Heart right ventricle (tissue), 16 donors: Measurements from ENCODE around the gene LCMT2. TPM values are rescaled to one million over a fixed set of nuclear protein-coding genes. Genes with fewer than 3 reads are reported as not detected.

Experiments used
- ATAC-seq, 8 donors: fragments of 200-7000 bp; cut with Tn5 transposase; one replicate each; pipeline ENCODE4 v1.9.1; 2020; ENCODE audit warnings: mild to moderate bottlenecking in 8 of 8, moderate library complexity in 8 of 8, moderate number of reproducible peaks in 1 of 8
- DNase-seq, 2 donors: peaks; one replicate each; pipeline ENCODE4 v3.0.0-alpha.2; 2020
- H3K27ac ChIP-seq, 10 donors: fragments of 200-600 bp; sonication (generic) in 2 of 10; one replicate each; pipeline versions ENCODE4 v1.5.0 to v1.8.0; 2020 to 2022; ENCODE audit warnings: mild to moderate bottlenecking in 3 of 10
- H3K27me3 ChIP-seq, 7 donors: fragments of 200-600 bp; one replicate each; pipeline ENCODE4 v1.8.0; 2021 to 2022; ENCODE audit warnings: mild to moderate bottlenecking in 2 of 7
- H3K36me3 ChIP-seq, 9 donors: fragments of 200-600 bp; sonication (generic) in 1 of 9; one replicate each; pipeline versions ENCODE4 v1.5.0 to v1.8.0; 2020 to 2022; ENCODE audit warnings: mild to moderate bottlenecking in 2 of 9
- H3K4me1 ChIP-seq, 9 donors: fragments of 200-600 bp; sonication (generic) in 1 of 9; one replicate each; pipeline versions ENCODE4 v1.5.0 to v1.8.0; 2020 to 2022; ENCODE audit warnings: mild to moderate bottlenecking in 4 of 9
- H3K4me3 ChIP-seq, 10 donors: fragments of 200-600 bp; sonication (generic) in 2 of 10; one replicate each; pipeline versions ENCODE4 v1.5.0 to v1.8.0; 2020 to 2022; ENCODE audit warnings: mild to moderate bottlenecking in 7 of 10, moderate library complexity in 2 of 10
- H3K9me3 ChIP-seq, 11 donors: fragments of 200-600 bp in 10 of 11; sonication (generic) in 2 of 11; one replicate each; pipeline versions ENCODE4 v1.5.0 to v1.8.0; 2013 to 2022; ENCODE audit warnings: mild to moderate bottlenecking in 2 of 11, control low read depth in 1 of 11, moderate library complexity in 1 of 11
- CTCF ChIP-seq, 9 donors: fragments of 200-600 bp; sonication (generic) in 2 of 9; IDR thresholded peaks; one replicate each; pipeline versions ENCODE4 v1.5.0 to v1.8.0; 2021 to 2022; ENCODE audit warnings: antibody characterized with exemption in 9 of 9, mild to moderate bottlenecking in 5 of 9, moderate library complexity in 1 of 9
- WGBS, 2 donors: extraction: QIAGEN DNeasy Blood & Tissue Kit; methylation state at CpG; one replicate each; pipeline ENCODE4 v1.1.7; 2013; ENCODE audit warnings: inconsistent platforms in 1 of 2; 5-methylcytosine and 5-hydroxymethylcytosine counted together
- intact Hi-C, 10 donors: fragments of 100-400 bp; cut with DNase I; formaldehyde crosslinking; loops; one replicate each; pipeline versions ENCODE4 v1.11.1 to v1.14.2; 2022
- polyA plus RNA-seq, 2 donors: library from polyadenylated mRNA; stranded (reverse); fragments of 200-250 nt; gene quantifications; one replicate each; pipeline ENCODE4 v1.2.3, GENCODE V29; 2013
- total RNA-seq, 10 donors: library from RNA; stranded (reverse); fragmentation: NEBNext Ultra II Directional in 3 of 10; extraction: Animal tissue kit (Norgen Biotek cat#: 25700) in 3 of 10; gene quantifications; one replicate each; pipeline versions ENCODE4 v1.2.1 to v1.2.4, GENCODE V29; 2021 to 2023
- donor health status: Arrhythmogenic right ventricular cardiomyopathy.
- donor health status: ischemic (EF 13 %, LVEDD 7.1; RV severe dilation, severe dysfunction).
- donor health status: healthy with polysubstance abuse.
- donor health status: DM: no; HTN: yes; CAD: no.
- donor health status: DM: no; HTN: no; CAD: no.
- donor health status: ischemic (EF 25% LVEDD 6.9; RV normal size, moderate dysfunction).
- donor health status: ischemic (EF 25% LVEDD 5.7; RV mildly dilated, moderate dysfunction).
- donor health status: healthy.
- donor health status: DM: yes; HTN: yes; CAD: no.
- donor health status: Ischemic cardiomyopathy.
- donor health status: ischemic (EF 35%, LVEDD 5.7; RV mildly dilated, moderate dysfunction).
- donor health status: nonischemic (EF 11% LVEDD 7.7; RV severe dilation, severe dysfunction).
- donor health status: DM: yes; HTN: yes; CAD: no.
- donor health status: PGD.
- donor health status: ischemic (EF 29% LVEDD 5.4; RV normal size, mild dysfunction).
- donor health status: nonischemic (EF 23%, LVEDD 6.1; RV moderate dilation, normal function).

Gene LCMT2
- total and polyA plus RNA-seq, 12 donors = 1.5 to 8.7 (median 6.1) TPM

GRCh38 chr15:43330780-43331087 is 361 bp upstream of the LCMT2 start:
- H3K4me1 ChIP-seq = peaks cover 4 to 44% (median 31%) of the 10 kb centered on the region in 9 donors
- ATAC-seq = peak in 1 of 8 donors; percentile 2
- intact Hi-C loops = loop anchor here in 3 of 10 donors (5.0 kb wide), 3 partner anchors 37 to 223 kb away; partner anchors contain the start of genes TUBGCP4 (in 1 of the 3), UBR1 (in 1 of the 3) and ZSCAN29 (in 1 of the 3)
- 4 to 5% methylated on average over 7 of the region's 7 CpGs for WGBS, 2 donors
- H3K36me3 ChIP-seq = peaks cover 0 to 31% (median 6%) of the 10 kb centered on the region in 9 donors
- no peaks in the 10 kb centered on the region for H3K27me3 ChIP-seq
- H3K27ac ChIP-seq = peak overlapping the region; percentile 72 to 98 (median 94)
- no peaks in the 10 kb centered on the region for H3K9me3 ChIP-seq
- TF ChIP-seq CTCF (IDR thresholded peaks at IDR 0.05) = no peak
- DNase-seq = no peak
- peak overlapping the region; percentile 58 to 87 (median 77) for H3K4me3 ChIP-seq

DNA sequence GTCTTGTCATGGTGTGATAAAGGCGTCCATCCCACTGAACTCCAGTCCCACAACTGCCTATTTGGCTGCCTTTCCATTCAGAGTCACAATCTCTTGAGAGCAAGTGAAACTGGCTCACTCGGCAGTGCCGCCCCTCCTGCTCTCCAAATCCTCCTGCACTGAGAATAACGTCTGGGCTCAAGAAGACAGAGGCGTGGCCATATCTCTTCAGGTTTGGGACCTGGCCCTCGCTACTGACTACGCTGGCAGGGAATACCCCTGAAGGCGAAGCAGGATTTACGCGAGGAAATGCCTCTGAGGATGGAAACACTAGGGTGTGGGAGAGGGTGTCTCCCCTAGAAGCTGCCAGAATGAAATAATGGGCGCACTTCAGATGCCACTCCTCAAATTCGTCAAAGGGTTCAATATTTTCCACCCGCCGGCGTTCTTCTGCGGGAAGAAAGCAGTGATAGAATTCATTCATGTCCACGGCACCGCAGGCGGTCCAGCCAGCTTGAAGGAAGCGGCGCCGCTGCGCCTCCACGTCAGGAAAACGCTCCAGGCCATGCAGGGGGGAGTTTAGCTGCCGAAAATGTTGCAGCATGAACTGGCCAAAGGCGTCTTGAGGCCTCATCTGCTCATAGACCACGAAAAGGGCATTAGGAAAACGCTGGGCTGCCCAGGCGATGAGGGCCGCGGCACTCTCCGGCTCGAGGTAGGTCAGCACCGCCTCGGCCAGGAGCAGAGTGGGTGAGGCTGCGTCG is 985 bp downstream of the LCMT2 start:
- 5 to 10% methylated on average over 38 of the region's 38 CpGs for WGBS, 2 donors
- ATAC-seq = peak in 7 of 8 donors; percentile 1 to 37 (median 27)
- Histone ChIP-seq H3K4me3 (peak overlapping the region; percentile 58 to 87 (median 77)), H3K9me3 (no peaks in the 10 kb centered on the region), H3K4me1 (peaks cover 4 to 52% (median 33%) of the 10 kb centered on the region in 9 donors), H3K27ac (peak overlapping the region; percentile 72 to 98 (median 94)), H3K27me3 (no peaks in the 10 kb centered on the region), H3K36me3 (peaks cover 0 to 17% (median 6%) of the 10 kb centered on the region in 9 donors)
- TF ChIP-seq CTCF (IDR thresholded peaks at IDR 0.05) = no peak
- peak in 1 of 2 donors; percentile 22 for DNase-seq
- intact Hi-C loops = no loop called here

DNA sequence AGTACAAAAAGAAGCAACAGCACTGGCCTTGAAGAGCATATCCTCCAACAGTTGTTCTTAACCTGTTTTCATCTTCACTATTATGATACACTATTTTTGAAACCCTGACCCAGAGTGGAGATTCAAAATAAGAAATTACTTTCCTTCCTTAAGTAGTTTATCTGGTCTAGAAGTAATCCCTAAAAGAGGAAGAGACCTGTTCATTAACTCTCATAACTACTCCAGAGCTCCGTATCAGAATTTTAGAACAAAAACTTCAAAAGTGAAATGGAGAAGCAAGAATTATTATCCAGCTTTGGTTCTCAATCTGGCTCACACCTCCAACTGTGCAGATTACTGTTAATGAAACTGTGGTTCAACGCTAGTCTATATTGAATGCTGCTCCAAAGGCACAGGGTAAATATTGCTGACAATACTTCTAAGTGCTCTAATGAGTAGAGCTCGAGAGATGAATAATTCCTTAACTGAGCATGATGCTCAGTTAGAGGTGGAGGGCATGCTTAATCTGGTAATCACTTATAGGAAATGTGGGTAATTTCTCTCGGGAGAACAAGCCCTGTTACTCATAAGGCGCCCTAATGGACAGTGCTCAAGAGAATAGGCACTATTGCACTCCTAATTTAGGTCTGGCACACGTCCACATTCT is 5.2 kb downstream of the LCMT2 start:
- H3K9me3 ChIP-seq = no peaks in the 10 kb centered on the region
- H3K27me3 ChIP-seq = no peaks in the 10 kb centered on the region
- WGBS, 2 donors = 68 to 75% methylated on average over 6 of the region's 6 CpGs
- no peak overlapping the region for H3K4me3 ChIP-seq
- ATAC-seq = no peak
- peaks cover 0 to 12% (median 0%) of the 10 kb centered on the region in 9 donors for H3K36me3 ChIP-seq
- no peak overlapping the region for H3K27ac ChIP-seq
- intact Hi-C loops = no loop called here
- DNase-seq = no peak
- TF ChIP-seq CTCF (IDR thresholded peaks at IDR 0.05) = no peak
- H3K4me1 ChIP-seq = peaks cover 4 to 41% (median 27%) of the 10 kb centered on the region in 9 donors

- DNase-seq (no peak), ATAC-seq (no peak)
- no peaks in the 10 kb centered on the region for H3K9me3 ChIP-seq
- 84 to 86% methylated on average over 4 of the region's 4 CpGs for WGBS, 2 donors
- H3K4me1 ChIP-seq = peaks cover 0 to 7% (median 0%) of the 10 kb centered on the region in 9 donors
- TF ChIP-seq CTCF (IDR thresholded peaks at IDR 0.05) = no peak
- no peaks in the 10 kb centered on the region for H3K36me3 ChIP-seq
- no peak overlapping the region for H3K27ac ChIP-seq
- no peak overlapping the region for H3K4me3 ChIP-seq
- H3K27me3 ChIP-seq = peaks cover 0 to 3% (median 0%) of the 10 kb centered on the region in 7 donors
- intact Hi-C loops = no loop called here
Measured at GRCh38 chr15:43318990-43319771, 11.2 kb downstream of the LCMT2 start.
